ENCODE results near the gene DTD1.

DNA sequence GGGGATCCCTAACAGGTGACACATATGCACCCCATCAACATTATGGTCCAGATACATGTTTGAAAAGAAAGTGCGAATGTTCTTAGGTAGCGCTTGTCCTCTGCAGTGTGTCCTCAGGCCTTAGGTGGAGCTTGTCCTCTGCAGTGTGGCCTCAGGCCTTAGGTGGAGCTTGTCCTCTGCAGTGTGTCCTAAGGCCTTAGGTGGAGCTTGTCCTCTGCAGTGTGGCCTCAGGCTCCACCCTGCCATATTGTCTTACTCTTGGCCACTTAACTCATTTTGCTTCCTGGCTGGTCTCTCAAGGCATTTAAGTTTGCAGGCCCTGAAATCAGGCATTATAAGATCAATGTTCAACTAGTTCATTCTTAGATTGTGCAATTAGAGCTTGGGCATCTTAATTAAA is 151.0 kb downstream of the DTD1 start:
- TF ChIP-seq GATA2 (IDR thresholded peaks at IDR 0.05; ENCODE audit: low read depth, low read length) (no peak), GATA3 (IDR thresholded peaks at IDR 0.05; ENCODE audit: low read depth, low read length) (no peak)
